ENCODE measurements around the gene MT1F. TPM values are rescaled to one million over a fixed set of nuclear protein-coding genes. Genes with fewer than 3 reads are reported as not detected.

Gene MT1F
- total and polyA plus RNA-seq, 2 of the 4 experiments (the other 2 are of a cell fraction): 0.56 TPM; not detected in 1

- no peak for TF ChIP-seq CTCF (conservative IDR thresholded peaks at IDR 0.05; ENCODE audit: low read depth, low read length)
These were observed 40.3 kb upstream of the MT1F start (continued) for GRCh38 chr16:56617212-56618085.

- H3K18ac ChIP-seq (ENCODE audit: low read depth, low read length): no peak overlapping the region
- CTCF ChIA-PET: interaction anchor here (0.9 to 1.3 kb wide), 2 partner anchors 55 to 84 kb away, joined by 3 read pairs; no protein-coding TSS in a partner anchor
- no CpG with 5 or more reads among the region's 6 CpGs for WGBS, 2 experiments (ENCODE audit: extremely low coverage in 2 of 2, insufficient read length in 1 of 2)
- BruUV-seq (replicated peaks): no TSS peak
- H3K79me1 ChIP-seq (ENCODE audit: low read depth in 1 of 2, low read length in 2 of 2): peaks cover 2 to 28% of the 10 kb centered on the region in 2 experiments; a peak in 2 of 4 replicates
- in situ Hi-C loops (cut with MboI; ENCODE audit: low sequenced_read_pairs) (no loop called here), dilution Hi-C loops (cut with HindIII; ENCODE audit: low sequenced_read_pairs, unreplicated experiment) (no loop called here), intact Hi-C loops (cut with micrococcal nuclease) (no loop called here)
- H3K4me2 ChIP-seq (ENCODE audit: low read depth, low read length): peak overlapping the region; percentile 74; the same call in 1 of the 2 replicates
- H4K91ac ChIP-seq (ENCODE audit: insufficient read depth, low read depth, low read length): peak overlapping the region; percentile 75; the same call in 1 of the 2 replicates
- H3K27me3 ChIP-seq (ENCODE audit: control insufficient read depth, insufficient read depth, low read length): no peaks in the 10 kb centered on the region
- 0 out of 3 replicates have a peak overlapping the region, but pooled peaks have one; percentile 97 for H2BK15ac ChIP-seq (ENCODE audit: low read depth, low read length)
- no peaks in the 10 kb centered on the region for H3K36me3 ChIP-seq (ENCODE audit: control insufficient read depth, insufficient read depth, low read length)
- ATAC-seq (ENCODE audit: low read depth) (no peak), DNase-seq (no peak)
- H3K9me3 ChIP-seq (ENCODE audit: control insufficient read depth, insufficient read depth, low read length): no peaks in the 10 kb centered on the region
- H3K23ac ChIP-seq (ENCODE audit: low read depth, low read length): peak overlapping the region; percentile 50; the same call in 1 of the 2 replicates
- peaks cover 15% of the 10 kb centered on the region for H3K9me1 ChIP-seq (ENCODE audit: insufficient read depth, low read length)
- no peak overlapping the region for H3K4me3 ChIP-seq (ENCODE audit: insufficient read depth, low read depth, low read length)
- no peak overlapping the region for H2AFZ ChIP-seq (replicated peaks; ENCODE audit: low read length, poor library complexity)
- no peaks in the 10 kb centered on the region for H4K20me1 ChIP-seq (ENCODE audit: insufficient read depth, low read length)
- peak overlapping the region in 1 of 2 experiments; percentile 72; a peak in 2 of 4 replicates for H4K8ac ChIP-seq (ENCODE audit: low read depth in 2 of 2, low read length in 2 of 2)
- no peak overlapping the region for H3K56ac ChIP-seq (ENCODE audit: extremely low read depth, insufficient read depth, low read length)
- peak overlapping the region; percentile 96; the same call in 1 of the 2 replicates for H2AK5ac ChIP-seq (ENCODE audit: low read depth, low read length)
- no peak overlapping the region for H2BK5ac ChIP-seq (ENCODE audit: low read depth, low read length, poor library complexity, severe bottlenecking)
- peak overlapping the region; percentile 78; the same call in 1 of the 2 replicates for H3K14ac ChIP-seq (replicated peaks; ENCODE audit: low read depth, low read length)
- peak overlapping the region; percentile 51; the same call in 1 of the 2 replicates for H2BK20ac ChIP-seq (ENCODE audit: low read depth, low read length)
- no peak overlapping the region for H3K27ac ChIP-seq (ENCODE audit: insufficient read depth, low read length)
- H2BK120ac ChIP-seq (ENCODE audit: low read depth, low read length): peak overlapping the region; percentile 30; the same call in 1 of the 2 replicates
- POLR2A ChIA-PET (ENCODE audit: unreplicated experiment): interaction anchor here (1.0 kb wide), 1 partner anchor 7 kb away, joined by 12 read pairs; the partner anchor contains the start of gene MT1E
- H3K9ac ChIP-seq (ENCODE audit: low read depth, low read length): no peak overlapping the region
- peak overlapping the region; percentile 89 for H3K4ac ChIP-seq (ENCODE audit: low read depth, low read length)
- no peak overlapping the region for H4K5ac ChIP-seq (ENCODE audit: low read depth, low read length)
- peaks cover 17% of the 10 kb centered on the region for H3K4me1 ChIP-seq (ENCODE audit: control insufficient read depth, insufficient read depth, low read length)
- no peak overlapping the region for H2AK9ac ChIP-seq (replicated peaks; ENCODE audit: low read depth, low read length, poor library complexity)
- TF ChIP-seq USF2 (IDR thresholded peaks at IDR 0.05; ENCODE audit: low read depth, low read length) (no peak), RAD21 (IDR thresholded peaks at IDR 0.05; ENCODE audit: low read length) (no peak), RCOR1 (IDR thresholded peaks at IDR 0.05; ENCODE audit: insufficient replicate concordance, low read length) (no peak), CHD1 (IDR thresholded peaks at IDR 0.05; ENCODE audit: low read depth, low read length) (no peak), MXI1 (IDR thresholded peaks at IDR 0.05; ENCODE audit: borderline replicate concordance, low read depth, low read length) (no peak), ELK1 (IDR thresholded peaks at IDR 0.05; ENCODE audit: borderline replicate concordance, low read depth, low read length) (no peak), FOS (IDR thresholded peaks at IDR 0.05; ENCODE audit: low read depth, low read length) (no peak), RFX5 (IDR thresholded peaks at IDR 0.05; ENCODE audit: low read depth, low read length) (no peak), BHLHE40 (IDR thresholded peaks at IDR 0.05; ENCODE audit: low read depth, low read length) (no peak)
These were observed 39.6 kb upstream of the MT1F start for GRCh38 chr16:56618138-56618537.
